Middle frontal gyrus (tissue), 1 donor: Measurements from ENCODE around the gene RESF1.
A peak's percentile ranks its signal among the peaks of the same experiment; 100 is the strongest.
"Not testable (repeated sequence)": the region's sequence is repeated elsewhere in the genome, so short reads cannot be mapped to it uniquely, and the experiment has no call there.

Experiments
- DNase-seq: peaks from one replicate; pipeline ENCODE4 v3.0.0-alpha.2; 2015; ENCODE audit warnings: low spot score; ENCODE audit errors: extremely low spot score

The RESF1 gene, protein sequence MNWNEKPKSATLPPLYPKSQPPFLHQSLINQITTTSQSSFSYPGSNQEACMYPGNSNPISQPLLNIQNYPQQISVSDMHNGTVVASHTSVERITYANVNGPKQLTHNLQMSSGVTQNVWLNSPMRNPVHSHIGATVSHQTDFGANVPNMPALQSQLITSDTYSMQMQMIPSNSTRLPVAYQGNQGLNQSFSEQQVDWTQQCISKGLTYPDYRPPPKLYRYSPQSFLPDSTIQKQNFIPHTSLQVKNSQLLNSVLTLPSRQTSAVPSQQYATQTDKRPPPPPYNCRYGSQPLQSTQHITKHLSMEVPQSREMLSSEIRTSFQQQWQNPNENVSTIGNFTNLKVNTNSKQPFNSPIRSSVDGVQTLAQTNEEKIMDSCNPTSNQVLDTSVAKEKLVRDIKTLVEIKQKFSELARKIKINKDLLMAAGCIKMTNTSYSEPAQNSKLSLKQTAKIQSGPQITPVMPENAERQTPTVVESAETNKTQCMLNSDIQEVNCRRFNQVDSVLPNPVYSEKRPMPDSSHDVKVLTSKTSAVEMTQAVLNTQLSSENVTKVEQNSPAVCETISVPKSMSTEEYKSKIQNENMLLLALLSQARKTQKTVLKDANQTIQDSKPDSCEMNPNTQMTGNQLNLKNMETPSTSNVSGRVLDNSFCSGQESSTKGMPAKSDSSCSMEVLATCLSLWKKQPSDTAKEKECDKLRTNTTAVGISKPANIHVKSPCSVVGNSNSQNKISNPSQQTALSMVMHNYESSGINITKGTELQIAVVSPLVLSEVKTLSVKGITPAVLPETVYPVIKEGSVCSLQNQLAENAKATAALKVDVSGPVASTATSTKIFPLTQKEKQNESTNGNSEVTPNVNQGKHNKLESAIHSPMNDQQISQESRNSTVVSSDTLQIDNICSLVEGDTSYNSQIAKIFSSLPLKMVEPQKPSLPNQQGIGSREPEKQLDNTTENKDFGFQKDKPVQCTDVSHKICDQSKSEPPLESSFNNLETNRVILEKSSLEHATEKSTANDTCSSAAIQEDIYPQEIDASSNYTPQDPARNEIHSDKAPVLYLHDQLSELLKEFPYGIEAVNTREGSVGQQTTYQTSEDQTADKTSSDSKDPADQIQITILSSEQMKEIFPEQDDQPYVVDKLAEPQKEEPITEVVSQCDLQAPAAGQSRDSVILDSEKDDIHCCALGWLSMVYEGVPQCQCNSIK (N-terminal part only)

DNA sequence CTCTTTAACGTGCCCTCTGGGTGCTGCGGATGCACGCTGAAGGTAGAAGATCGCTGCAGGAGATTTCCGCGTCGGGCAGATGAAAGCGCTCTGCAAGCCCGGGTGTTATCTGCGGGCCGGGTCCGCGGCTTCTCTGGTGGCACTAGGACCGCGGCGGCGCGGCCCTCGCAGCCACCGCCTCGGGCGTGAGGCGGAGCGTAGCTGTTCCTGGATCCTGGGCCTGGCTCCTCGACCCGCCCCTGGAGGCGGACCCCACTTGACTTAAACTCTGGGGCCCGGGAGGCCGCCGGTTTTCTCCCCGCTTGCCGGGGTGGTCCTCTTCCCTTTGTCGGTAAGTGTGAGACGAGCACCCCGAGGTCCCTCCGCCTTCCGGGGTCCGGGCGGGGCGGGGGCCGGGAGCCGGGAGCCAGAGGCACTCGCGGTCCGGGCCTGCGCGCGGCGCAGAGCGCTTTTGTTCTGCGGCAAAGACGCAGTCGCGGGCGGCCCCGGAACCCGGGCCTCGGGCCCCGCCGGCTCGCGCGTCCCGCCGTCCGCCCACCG is at the start of gene RESF1:
TSS of gene RESF1 (plus strand) at position 255 of the 540 bp plus-strand sequence. CDS start 21,541 bp downstream, outside the sequence.
- peak; percentile 66 for DNase-seq

DNA sequence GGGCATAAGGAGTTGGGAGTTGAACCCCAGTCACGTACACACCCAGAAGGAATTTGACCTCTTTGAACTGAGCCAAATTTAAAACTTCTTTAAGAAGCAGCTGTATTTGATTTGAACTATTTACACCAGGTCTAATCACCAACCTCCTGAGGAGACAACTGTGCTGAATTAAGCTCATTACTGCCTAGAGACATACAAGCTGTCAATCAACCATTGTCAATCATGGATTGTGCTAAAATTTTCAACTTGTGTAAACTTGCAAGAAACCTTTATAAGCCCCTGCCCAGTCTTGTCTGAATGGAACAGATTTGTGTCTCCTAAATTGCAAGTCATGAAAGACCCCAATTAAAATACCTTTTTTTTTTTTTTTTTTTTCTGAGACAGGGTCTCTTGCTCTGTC is 44.3 kb upstream of the RESF1 start:
- DNase-seq = no peak

DNA sequence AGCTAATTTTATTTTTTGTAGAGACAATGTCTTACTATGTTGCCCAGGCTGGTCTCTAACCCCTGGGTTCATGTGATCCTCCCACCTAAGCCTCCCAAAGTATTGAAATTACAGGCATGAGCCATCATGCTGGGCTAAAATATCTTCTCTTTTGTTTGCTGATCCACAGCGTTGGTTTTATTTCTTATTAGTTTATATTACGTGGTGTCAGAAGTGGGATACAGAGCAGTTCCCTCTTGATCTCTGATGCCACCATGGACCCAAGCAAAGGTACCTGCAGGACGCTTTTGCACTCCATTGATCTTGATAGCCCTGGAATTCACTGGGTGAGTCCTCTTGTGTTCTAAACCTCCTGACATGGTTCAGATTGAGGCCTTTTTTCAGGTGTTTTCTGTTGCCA is 43.8 kb upstream of the RESF1 start:
- no peak for DNase-seq

DNA sequence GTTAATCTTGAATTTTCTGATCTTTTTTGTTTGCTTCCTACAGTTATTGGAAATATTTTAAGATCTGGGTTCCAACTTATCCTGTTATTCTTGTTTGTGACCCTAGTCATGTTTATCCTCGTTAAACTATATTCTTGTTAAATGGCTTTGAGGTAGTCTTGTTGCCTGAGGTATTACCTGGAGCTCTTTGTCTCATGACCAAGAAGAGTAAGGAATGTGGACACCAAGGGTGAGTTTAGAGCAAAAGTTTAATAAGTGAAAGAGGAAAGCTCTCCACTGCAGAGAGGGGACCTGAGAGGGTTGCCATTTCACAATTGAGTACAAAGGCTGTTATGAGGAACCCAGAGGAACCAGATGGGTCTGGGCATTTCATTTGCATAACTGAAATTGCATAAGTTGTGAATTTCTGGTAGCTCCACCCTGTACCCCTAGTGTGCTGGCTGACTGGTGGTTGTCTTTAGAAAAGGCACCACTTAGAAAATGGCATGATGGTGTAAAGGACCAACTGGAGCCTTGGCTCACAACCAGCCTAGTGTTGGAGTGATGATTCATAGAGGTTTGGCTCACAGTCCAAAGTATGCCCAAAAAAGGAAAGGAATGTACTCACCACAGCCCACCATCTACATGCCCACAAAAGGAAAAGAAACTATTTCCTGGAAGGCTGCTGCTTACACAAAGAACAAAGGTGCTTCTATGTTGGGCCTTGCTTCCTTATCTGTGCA is 36.7 kb upstream of the RESF1 start:
- no peak for DNase-seq

DNA sequence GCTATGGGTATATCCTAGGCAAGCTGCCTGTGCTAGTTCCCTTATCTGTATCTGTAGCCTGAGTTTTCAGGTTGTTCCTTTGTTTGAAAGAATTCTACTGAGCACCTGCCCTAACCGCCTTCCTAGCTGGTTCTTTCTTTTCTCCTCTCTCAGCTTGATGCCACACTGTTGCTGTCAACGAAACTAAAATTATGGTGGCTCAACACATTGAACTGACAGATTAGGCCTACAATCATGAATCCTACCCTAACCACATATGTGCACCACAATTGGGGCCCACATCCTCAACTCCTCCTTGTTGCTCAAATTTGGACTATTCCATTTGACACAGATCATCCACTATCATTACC is 36.2 kb upstream of the RESF1 start:
- DNase-seq = no peak

DNA sequence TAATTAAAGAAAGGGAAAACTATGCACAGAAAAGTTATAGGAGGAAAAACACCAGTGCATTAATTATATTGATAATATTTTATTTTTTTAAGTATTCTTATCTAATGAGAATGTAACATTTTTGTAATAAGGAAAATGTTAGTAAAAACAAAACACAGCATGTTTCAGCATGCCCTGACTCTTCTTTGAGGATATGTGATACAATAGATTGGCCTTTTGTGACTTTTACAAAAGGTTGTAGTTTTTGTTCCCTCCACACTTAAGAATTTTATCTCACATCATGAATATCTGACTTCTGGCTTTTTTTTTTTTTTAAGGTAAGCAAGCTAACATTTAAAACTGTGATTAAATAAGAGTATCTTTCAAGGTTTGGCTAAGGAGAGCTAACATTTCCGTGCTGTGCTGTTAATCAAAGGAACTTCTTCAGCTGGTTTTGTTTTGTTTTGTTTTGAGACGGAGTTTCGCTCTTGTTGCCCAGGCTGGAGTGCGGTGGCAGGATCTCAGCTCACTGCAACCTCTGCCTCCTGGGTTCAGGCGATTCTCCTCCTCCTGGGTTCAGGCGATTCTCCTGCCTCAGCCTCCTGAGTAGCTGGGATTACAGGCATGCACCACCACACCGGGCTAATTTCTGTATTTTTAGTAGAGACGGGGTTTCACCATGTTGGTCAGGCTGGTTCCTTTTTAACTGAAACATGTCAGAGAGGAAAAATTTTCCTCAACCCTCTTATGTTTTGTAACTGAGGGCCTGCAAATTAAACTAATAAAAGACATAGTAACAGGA is 30.8 kb upstream of the RESF1 start:
- DNase-seq = no peak

DNA sequence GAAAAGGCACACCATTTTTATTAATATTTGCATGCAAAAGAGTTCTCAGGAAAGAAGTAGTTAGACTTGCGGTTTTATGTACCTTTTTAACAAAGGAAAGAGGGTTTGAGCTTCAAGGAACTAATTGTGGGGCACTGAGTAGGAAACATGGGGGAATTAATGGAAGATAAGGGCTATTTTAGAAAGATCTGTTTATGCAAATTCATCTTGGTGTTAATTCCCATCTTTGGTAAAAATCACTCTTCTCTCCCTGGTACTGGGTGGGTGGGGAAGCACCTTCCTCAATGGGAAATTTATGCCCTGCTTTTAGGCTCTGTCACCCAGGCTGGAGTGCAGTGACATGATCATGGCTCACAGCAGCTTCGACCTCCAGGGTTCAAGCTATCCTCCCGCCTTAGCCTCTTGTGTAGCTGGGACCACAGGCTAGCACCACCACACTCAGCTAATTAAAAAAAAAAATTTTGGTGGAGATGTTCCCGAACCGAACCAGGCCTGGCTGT is 30.1 kb upstream of the RESF1 start:
- no peak for DNase-seq

DNA sequence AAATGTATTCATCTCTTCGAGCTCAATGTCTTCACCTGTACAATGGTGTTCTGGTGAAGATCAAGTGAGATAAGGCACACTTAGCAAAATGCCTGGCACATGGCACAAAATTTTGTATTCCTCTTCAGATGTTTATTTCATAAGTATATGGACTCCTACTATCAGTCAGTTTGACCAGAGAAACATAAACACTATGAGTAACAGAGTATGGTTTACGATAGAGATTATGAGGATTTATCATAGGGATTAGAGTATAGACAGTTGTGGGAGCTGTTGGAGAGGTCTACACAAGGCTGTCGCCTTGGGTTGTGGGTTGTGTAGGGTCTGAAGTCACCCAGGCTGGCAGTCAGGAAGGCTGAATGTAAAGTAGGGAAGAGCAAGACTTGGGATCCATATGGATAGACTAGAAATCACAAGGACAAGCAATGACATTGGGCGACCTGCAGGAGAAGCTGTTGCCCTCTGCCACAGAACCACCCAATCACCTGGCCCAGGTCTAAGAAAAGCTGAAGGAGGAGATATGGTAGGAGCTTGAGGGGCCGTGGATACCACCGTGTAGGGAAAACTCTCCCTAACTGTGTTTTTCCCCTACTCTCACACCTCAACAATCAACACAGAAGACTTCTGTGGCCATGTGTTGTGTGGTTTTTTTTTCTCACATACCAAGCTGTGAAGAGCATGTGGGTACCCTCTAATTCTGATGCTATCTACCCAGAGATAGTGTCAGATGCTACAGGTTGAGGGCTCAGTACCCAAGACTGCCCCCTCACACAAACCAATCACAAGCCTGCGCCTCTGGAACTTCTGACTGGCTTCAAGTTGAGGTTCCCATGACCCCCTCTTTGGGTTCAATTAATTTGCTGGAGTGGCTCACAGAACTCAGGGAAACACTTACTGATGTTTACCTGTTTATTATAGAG is 27.2 kb upstream of the RESF1 start:
- no peak for DNase-seq

DNA sequence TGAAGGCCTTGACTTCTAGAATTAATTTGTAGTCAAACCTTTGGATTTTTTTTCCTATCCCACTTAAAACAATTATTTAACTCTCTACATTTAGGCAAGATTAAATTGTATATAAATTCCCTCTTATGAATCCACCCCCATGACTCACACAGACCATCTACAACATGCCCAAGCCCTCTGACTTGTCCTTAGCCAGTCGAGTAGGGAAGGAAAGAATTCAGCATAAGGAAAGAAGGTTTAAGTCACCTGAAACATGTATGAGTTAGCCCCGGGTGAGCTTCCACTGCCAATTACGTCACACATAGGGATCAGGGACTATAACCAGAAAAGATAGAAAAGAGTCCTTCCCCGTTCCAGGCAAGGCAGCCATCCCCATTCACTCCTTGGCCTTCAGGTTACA is 14.9 kb upstream of the RESF1 start:
- no peak for DNase-seq

DNA sequence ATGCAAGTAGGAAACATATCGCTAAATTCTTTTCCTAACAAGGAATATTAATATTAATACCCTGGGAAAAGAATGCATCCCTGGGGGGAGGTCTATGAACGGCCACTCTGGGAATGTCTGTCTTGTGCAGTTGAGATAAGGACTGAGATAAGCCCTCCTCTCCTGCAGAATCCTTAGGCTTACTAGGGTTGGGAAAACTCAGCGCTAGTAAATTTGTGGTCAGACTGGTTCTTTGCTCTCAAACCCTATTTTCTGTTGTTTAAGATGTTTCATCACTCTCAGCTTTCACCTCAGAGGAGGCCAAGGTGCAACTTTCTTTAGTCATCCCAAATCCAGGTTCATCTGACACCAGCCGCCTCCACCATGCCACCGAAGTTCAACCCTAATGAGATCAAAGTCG is 11.2 kb upstream of the RESF1 start:
- DNase-seq = no peak

DNA sequence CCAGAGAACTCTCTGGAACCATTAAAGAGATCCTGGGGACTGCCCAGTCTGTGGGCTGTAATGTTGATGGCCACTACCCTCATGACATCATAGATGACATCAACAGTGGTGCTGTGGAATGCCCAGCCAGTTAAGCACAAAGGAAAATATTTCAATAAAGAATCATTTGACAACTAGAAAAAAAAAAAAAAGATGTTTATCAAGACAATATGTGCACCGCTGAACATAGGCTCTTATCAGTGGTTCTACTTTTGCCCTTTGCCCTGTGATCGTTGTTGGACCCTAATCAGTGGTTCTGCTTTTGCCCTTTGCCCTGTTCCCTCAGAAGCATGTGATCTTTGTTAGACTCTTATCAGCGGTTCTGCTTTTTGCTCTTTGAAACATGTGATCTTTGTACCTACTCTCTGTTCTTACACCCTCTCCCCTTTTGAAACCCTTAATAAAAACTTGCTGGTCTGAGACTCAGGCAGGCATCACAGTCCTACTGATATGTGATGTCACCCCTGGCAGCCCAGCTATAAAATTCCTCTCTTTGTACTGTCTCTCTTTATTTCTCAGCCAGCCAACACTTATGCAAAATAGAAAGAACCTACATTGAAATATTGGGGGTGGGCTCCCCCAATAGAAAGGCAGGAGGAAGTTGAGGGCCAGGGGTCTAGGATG is 10.4 kb upstream of the RESF1 start:
- DNase-seq = not testable (repeated sequence)

DNA sequence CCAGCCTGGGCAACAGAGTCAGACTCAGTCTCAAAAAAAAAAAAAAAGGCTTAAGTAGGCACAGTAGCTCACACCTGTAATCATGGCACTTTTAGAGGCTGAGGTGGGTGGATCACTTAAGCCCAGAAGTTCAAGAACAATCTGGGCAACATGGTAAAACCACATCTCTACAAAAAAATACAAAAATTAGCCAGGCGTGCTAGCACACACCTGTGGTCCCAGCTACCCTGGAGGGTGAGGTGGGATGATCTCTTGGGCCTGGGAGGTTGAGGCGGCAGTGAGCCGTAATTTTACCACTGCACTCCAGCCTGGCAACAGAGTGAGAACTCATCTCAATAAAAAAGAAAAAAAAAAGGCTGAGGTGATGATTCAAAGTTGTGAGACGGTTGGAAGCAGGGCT is 9.1 kb upstream of the RESF1 start:
- DNase-seq = no peak

DNA sequence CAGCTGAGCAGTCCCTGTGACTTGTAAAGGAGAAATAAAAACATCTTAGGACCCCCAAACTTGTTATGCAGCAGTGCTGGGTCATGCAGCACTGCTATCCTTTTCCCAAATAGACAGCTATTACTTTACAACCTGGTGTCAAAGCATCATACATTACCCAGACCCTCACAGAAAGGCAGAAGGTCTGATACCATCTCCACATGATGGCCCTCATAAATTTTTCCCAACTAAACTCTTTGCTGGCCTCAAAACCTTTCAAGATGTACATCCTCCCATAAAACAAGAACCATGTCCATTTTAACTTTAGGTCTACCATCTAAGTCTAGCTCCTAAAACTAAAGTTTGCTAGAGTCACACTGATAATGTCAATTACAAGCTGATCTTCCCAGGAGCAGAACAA is 8.7 kb upstream of the RESF1 start:
- DNase-seq = no peak

DNA sequence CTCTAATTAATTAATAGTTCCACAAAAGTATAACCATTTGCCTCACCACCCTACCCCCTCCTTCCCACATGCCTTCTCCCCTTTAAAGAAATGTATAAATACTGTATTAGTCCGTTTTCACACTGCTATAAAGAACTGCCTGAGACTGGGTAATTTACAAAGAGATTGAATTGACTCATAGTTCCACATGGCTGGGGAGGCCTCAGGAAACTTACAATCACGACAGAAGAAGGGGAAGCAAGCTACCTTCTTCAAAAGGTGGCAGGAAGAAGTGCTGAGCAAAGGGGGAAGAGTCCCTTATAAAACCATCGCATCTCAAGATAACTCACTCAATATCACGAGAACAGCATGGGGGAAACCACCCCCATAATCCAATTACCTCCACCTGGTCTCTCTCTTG is 8.2 kb upstream of the RESF1 start:
- no peak for DNase-seq

DNA sequence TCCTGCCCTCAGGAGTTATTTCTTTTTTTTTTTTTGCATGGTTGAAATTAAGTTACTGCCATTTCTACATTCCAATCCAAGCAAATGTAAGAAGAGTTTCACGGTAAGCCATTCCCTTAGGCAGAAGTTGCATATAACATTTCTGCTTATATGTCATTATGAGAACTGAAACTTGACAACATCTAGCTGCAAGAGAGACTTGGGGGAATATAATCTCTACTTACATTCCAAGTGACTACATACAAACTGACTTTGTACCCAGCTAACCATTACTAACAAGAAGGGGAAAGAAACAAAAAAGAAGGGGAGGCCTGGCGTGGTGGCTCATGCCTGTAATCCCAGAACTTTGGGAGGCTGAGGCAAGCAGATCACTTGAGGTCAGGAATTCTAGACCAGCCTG is 7.3 kb upstream of the RESF1 start:
- DNase-seq = no peak

DNA sequence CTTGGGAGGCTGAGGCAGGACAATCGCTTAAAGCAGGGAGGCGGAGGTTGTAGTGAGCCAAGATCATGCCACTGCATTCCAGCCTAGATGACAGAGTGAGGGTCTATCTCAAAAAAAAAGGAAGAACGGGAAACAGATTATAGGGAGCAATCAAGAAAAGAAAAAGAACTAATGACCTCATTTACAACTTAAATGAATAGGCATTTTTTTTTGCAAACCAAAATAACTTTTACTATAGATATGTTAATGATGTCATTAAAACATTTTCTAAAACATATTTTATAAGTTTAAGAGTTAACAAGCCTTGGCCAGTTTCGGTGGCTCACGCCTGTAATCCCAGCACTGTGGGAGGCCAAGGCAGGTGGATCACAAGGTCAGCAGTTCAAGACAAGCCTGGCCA is 6.8 kb upstream of the RESF1 start:
- no peak for DNase-seq

DNA sequence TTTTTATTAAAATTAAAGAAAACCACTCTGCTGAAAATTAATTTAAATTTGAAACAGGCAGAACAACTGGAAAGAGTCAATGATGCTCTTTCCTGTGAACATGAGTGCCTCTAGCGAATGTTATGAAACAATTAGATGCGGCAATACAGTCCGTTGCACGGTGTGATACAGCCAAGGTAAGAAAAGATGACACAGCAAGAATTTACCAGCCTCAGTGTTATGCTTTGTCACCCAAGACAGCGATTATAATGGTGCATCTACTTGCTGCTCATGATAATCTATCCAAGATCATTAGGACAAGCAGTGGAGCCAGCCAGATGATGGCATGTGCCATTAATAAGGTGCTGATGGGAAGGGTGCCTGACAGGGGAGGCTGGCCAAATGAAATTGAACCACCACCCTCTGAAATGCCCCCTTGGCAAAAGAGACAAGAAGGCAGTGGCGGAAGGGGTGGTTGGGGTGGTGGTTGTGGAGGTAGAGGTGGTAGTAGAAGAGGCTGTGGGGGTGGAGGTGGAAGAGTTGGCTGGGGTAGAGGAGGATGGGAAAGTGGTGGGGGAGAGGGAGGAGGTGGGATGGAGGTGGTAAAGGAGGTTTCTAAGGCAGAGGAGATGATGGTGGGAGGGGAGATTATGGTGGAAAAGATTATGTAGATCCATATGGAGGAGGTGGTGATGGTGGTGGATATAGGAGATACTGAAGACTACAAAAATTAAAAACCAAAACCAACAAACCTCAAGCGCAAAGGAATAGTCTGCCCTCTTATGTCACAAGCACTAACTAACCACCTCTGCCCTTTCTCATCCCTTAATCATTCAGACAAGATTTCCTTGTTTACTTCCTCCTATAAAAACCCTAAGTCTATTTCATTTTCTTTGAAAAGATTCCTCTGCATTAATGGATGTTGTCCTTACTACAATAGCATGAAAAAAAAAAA is 4.0 kb upstream of the RESF1 start:
- no peak for DNase-seq
